NCI-H187 treated with DMSO at 0.1 percent for 48 hours (cell line): ENCODE measurements around the gene GNAI3.
"Not testable (repeated sequence)": the region's sequence is repeated elsewhere in the genome, so short reads cannot be mapped to it uniquely, and the experiment has no call there.

ENCODE experiments used
- DNase-seq: peaks from one replicate; lab custom pipeline; 2025; lab: John Stamatoyannopoulos, UW

GNAI3 gene

DNA sequence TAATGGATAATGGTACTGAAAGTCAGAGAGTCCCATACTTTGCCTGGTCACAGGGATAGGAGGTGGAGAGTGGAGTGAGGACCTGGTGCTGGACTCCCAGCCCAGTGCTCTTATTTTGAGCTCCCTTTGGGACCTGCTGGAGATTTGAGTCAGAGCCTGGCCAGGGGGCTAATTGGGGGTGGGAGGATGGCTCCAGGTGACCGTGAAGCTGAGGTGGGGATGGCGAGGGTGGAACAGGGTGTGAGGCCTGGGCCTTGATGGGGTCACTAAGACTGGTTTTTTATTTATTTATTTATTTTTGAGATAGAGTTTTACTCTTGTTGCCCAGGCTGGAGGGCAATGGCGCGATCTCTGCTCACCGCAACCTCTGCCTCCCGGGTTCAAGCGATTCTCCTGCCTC, 89.0 kb downstream of the GNAI3 start:
- DNase-seq = no peak

- no peak for DNase-seq
Observed at GRCh38 chr1:109639063-109639840, 90.8 kb downstream of the GNAI3 start.

- DNase-seq = no peak
Observed at GRCh38 chr1:109639841-109640184, 91.4 kb downstream of the GNAI3 start.

DNA sequence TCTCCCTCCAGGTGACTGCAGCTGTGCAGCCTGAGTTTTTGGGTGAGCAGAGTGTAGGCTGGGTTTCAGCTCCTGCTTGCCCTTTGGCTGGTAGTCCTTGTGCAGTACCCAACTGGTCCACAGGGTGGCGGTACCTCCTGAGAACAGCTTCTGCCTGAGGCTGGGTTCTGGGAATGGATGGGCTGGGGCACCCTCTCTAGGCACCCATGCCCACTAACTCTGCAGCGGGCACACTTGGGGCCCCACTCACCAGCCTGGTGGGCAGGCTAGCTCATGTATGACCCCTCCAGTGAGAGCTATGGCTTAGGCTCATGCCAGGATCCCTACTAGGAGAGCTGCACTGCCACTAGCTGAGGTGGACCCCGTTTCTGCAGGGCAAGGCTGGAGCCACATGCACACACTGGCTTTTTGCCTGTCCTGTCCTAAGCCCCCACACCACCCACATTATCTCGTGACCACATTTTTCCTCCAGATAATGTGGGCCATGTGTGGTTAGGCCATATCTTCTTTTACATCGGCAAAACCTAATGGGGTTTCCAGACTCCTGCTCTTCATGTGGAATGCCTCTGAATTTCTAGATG, 92.0 kb downstream of the GNAI3 start:
- DNase-seq = no peak

GRCh38 chr1:109641078-109641740, 92.8 kb downstream of the GNAI3 start:
- no peak for DNase-seq

- no peak for DNase-seq
Observed at GRCh38 chr1:109641861-109642260, 93.4 kb downstream of the GNAI3 start.

DNA sequence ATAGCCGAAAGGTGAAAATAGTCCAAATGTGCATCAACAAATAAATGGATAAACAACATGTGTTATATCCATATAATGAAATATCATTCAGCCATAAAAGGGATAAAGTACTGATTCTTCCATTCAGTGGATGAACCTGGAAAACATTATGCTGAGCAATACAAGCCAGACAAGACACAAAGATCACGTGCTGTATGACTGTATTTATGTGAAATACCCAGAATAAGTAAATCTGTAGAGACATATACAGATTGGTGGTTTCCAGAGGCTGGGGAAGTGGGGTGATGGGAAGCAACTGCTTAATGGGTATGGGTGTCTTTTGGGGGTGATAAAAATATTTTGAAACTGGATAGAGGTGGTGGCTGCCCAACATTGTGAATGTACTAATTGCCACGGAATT, 94.2 kb downstream of the GNAI3 start:
- DNase-seq = no peak

GRCh38 chr1:109643385-109644230, 95.2 kb downstream of the GNAI3 start:
- peak; percentile 32 for DNase-seq

DNA sequence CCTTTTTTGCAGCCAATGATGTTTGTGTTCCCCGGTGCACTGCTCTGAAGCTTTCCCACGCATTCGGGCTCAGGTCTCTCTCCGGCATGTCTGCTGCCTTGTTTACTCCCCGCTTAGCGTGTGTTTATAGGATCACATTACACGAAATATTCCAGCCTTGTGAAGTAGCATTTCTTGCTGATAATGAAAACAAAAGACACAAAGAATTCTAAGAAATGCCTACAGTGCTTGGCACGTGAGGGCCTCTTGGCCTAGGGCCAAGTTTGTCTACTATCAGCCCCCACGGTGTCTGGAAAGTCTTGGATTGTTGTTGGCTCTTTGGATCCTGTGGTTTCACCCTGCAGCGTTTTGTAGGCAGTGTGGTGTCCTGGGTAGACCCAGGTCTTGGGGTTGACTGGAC, 96.3 kb downstream of the GNAI3 start:
- no peak for DNase-seq

DNA sequence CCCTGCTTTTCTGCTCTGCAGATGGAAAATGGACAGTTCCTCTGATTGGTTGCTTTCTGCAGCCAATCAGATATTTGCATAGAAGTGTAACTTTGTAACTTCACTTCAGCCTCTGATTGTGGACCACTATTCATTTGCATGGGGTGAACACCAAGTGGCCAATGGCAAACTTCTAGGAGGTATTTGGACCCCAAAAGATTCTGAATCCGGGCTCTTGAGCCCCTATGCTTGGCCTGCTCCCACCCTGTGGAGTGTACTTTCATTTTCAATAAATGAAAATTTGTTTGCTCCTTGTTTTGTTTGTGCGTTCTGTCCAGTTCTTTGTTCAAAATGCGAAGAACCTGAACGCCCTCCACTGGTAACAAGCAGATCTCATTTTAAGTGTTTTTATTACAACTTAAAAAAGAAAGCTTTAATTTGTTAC, 101.1 kb downstream of the GNAI3 start:
- DNase-seq = no peak

GRCh38 chr1:109650609-109651008, 102.2 kb downstream of the GNAI3 start:
- no peak for DNase-seq

DNA sequence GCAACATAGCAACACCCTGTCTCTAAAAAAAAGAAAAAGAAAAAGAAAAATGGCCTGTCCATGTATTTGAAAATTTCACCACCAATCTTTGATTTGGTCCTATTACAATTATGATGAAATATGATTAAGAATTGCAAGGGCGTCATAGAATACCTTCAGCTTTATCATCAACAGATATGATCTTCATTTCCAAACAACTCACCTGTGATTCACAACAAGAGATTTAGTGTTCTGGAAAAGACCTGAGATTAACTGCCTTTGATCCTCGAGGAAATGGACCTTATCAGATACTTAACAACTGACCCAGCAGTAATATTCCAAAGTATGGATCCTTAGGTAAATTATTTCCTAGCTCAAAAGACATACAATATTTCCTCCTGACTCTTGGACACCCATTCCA, 104.0 kb downstream of the GNAI3 start:
- no peak for DNase-seq

DNA sequence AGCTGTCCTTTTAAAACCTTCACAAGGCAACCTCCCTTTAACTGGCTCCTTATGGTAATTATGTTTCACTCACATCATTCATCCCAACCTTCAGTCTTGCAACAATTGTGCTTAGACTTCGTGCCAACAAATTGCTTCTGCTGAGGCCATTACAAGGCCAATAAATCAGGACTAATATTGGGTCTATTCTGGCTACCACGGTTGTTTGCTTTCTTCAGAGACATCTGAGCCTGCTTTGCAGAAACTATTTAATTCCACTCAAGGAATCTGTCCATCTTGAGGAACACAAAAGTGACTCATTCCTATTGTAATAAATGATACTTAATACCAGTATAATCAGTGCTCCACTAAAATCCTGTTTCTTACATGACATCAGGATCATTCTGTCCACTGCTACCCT, 104.9 kb downstream of the GNAI3 start:
- DNase-seq = no peak

DNA sequence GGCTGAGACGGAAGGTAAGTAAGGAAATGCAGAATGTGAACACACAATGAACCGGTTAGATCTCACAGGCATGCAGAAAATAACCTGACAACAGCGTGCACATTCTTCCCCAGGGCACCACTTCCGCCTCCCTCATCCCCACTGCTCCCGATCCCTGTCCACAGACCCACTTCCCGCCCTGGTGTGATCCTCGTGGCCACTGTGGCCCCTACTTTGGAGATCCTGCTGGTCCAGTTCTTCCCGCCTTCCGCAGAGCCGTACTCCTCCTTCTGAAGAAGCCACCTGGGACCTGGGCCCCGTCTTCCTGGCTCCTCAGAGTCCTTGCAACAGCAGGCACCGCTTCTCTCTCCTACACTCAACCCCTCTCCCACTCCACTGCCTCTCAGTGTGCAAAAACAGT, 106.1 kb downstream of the GNAI3 start:
- no peak for DNase-seq

GRCh38 chr1:109655615-109656519, 107.5 kb downstream of the GNAI3 start, which contains the start of gene GSTM4:
Gene GSTM4 (plus strand): TSS chr1:109656099. CDS start chr1:109656390, 291 bp downstream.
- DNase-seq = no peak

- no peak for DNase-seq
Observed at GRCh38 chr1:109657395-109657794, 109.0 kb downstream of the GNAI3 start.

DNA sequence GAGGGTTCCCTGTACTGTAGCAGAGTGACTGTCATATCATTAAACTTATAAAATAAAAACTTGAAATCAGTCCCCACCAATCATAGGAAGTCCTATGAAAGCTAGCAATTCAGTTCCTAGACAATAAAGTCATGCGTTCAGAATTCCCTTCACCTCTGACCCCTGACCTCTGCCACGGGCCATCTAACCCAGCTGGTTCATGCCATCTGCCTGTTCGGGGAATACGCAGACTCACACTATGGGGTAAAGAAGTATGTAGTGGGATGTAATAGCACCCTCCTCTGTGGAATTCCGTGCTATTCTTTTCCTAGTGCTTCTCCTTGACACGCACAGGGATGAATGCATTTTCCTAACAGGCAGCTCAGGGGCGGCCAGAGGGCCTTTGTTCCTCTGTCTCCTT, 109.6 kb downstream of the GNAI3 start:
- no peak for DNase-seq

GRCh38 chr1:109658533-109659042, 110.2 kb downstream of the GNAI3 start:
- no peak for DNase-seq

- DNase-seq = no peak
Observed at GRCh38 chr1:109659145-109659544, 110.7 kb downstream of the GNAI3 start.

DNA sequence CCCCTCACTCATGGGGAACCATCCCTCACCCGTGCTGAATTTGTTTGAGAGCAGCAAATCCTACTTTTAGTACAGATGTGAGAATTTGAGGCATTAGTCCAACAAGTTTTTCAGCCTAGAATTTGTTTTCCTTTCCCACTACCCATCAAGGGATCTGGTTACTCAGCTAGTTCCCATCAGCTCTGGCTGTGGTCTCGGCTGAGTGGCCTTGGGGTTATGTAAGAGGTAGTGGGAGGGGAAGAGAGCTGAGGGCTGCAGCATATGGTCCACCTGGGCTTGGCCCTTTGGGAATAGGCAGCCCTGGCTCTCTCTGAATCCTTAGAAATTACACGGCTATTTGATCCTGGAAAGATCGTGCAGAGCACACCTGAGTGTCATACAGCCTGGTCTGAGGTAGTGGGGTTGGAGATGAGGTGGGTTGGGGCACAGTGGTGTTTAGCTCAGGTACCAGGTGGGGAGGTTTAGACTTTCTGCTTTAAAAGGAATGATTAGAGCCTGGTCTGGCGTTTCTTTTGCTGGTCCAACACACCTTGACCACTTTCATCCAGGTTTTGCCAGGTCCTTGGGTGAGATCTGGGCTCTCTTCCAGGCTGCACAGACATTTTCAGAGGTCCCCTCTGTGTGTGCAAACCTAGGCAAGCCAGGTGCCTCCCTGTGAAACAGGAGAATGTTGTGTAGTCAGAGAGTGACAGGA, 111.7 kb downstream of the GNAI3 start:
- peak; percentile 81 for DNase-seq

DNA sequence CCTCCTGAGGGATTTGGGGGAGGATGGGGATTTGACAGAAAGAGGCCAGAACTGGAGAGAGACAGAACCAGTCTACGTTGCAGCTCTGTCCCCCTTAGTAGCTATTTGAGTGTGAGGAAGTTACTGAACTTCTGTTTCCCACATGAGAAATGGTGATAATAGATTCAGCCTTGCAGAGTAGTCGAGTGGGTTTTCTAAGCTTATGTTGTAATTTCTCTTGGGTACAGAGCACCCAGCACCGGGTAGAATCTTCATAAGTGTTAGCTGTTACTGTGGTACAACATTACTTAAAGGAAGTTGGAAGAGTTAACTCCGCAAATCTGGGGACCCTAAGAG, 112.2 kb downstream of the GNAI3 start:
- DNase-seq = not testable (repeated sequence)
